Fibroblast of skin of left quadriceps (primary cell): ENCODE results near the gene SPATA13.
"Not testable (repeated sequence)": the region's sequence is repeated elsewhere in the genome, so short reads cannot be mapped to it uniquely, and the experiment has no call there.

Experiments used
- DNase-seq, 2 experiments: peaks; one replicate each; pipeline ENCODE4 v3.0.0-alpha.2; 2013; ENCODE audit warnings: low read depth in 2 of 2

SPATA13 gene

DNA sequence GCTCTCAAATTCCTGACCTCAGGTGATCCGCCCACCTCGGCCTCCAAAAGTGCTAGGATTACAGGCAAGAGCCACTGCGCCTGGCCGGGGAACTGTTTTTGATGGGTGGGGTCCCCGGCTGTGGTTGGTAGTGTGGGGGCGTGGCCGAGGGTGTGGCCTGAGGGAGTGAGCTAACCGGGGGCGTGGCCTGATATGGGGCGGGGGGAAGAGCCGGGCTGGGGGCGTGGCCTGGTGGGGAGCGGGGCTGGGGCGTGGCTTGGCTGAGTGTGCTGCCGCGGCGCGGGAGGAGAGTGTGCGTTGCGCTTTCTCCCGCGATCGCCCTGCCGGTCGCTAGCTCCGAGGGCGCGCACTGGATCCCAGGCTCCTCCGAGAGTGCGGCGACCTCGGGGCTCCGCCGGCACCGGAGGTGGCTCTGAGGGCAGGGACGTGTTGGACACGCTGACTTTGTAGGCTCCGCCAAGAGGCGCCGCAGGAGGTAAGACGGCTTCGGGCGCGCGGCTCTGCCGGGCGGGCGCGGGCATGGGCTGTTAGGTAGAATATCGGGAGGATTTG lies at the start of gene SPATA13:
Gene SPATA13, plus strand, starts transcription at position 263 of the 552 bp plus-strand sequence. CDS start 62,210 bp downstream, outside the sequence.
- peak; percentile 63 to 68 for DNase-seq

- DNase-seq, result no peak
Observed at GRCh38 chr13:24112791-24113190, 47.7 kb upstream of the SPATA13 start.

GRCh38 chr13:24115671-24116070 lies 44.8 kb upstream of the SPATA13 start:
- no peak for DNase-seq

- DNase-seq, result no peak
Observed at GRCh38 chr13:24116131-24116530, 44.4 kb upstream of the SPATA13 start.

DNA sequence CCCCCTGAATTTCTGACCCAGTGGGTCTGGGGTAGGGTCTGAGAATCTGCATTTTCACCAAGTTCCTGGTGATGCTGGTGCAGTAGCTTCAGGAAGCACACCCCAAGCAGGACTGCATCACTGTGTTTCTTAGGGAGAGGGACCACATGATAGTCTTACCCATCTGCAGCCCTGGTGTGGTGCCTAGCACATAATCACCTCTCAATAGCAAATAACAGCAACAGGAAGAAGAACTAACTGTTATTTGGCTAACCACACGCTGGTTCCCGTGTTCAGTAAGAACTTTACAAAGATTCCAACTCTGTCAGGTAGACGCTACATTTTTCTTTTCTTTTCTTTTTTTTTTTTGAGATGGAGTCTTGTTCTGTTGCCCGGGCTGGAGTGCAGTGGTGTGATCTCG lies 41.9 kb upstream of the SPATA13 start:
- DNase-seq, result no peak

DNA sequence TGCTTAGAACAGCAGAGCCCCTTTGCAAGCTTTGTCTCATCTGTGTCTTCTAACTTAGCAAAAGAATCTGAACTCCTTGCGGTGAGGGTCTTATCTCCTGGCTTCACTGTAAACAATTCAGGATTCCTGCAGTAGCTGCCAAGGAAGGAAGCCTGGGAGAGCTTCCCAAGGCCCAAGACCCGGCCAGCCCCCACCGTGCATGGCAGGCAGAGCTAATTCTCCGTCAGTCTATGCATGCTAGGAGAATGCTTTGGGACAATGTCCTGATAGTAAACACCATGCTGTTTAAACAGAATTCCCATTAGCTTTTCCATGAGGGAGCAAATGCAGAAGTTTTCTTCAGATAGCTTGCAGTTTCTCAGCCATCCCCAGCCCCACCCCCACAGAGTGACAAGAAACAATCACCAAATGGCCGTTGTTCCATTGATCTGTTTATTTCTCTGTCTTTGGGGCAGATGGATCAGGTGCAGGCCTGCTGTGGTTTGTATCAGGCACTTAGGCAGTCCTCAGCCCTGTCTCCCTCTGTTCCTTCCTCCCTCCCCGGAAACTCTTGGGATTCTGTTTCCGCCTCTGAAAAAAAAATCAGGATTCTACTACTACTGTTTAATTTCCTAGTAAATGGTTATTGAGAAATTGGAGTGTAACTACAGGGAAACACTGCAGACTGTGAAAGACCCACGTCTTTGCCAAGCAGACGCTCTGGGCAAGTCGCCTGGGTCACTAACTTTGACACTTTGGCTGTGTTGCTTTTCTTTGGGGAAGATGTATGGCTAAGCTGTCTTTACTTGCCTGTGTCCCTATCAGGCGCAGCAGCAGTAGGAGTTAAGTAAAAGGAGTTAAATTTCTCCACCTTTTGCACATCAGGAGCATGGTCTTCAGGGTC lies 40.7 kb upstream of the SPATA13 start:
- no peak for DNase-seq

GRCh38 chr13:24122045-24122444 lies 38.5 kb upstream of the SPATA13 start:
- not testable (repeated sequence) for DNase-seq

DNA sequence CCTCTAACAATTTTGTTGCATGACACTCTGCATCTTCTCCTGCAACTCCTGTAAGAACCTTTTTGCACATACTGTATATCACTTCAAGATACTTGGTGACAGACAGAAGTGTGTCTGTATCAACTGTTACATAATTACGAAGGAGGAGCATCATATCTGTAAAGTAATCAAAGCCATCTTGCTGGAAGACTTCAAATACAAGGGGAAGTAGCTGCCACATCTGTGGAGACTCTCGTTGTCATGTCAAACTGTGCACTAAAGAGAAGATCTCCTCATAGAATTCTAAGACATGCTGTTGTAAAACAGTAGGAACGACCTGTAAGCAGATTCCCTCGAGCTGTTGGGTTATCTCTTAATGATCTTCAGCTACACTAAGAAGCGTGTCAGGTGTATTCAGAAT lies 38.0 kb upstream of the SPATA13 start:
- DNase-seq, result no peak

GRCh38 chr13:24123761-24124160 lies 36.8 kb upstream of the SPATA13 start:
- DNase-seq, result no peak

GRCh38 chr13:24124789-24125476 lies 35.6 kb upstream of the SPATA13 start:
- no peak for DNase-seq

DNA sequence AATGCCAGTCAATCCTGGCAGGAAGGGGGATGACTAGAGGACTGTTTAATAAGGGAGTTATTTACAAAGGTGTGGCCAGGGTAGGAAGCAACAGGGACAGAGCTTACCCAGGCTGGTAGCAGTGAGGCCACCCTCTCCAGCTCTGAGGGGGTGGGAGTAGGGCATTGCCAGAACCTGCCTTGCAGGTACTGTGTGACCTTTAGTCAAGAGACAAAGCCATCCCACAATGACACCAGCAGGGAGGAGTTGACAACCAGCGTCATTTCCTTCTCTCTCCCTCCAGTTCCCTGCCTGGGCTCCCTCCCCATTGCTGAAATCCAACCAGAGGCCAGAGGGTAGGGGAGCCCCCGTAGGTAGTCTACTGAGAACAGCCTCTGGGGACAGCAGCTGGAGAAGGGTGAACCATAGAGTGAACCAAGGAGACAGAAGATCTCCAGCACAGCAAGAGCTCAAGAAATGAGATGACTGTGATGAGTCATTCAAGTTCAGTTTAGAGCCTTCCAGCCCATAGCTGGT lies 33.3 kb upstream of the SPATA13 start:
- DNase-seq, result no peak

DNA sequence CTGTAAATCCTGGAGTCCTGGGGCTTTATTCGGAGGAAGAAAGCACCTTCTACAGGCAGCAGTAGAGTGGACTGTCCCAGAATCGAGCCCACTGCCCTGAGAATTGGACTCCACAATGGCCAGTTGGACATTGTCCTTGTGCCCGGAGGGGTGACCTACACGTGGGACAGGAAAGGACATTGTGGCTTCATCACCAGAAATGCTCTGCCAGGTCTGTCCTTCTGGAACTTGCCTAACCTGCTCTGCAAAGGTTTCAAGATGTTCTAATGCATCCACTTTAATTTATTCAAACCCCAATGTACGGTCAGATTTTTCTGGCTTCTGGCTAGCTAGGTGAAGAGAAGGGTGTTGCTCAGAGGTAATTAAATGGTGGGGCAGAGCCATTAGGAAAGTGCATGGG lies 32.4 kb upstream of the SPATA13 start:
- no peak for DNase-seq

GRCh38 chr13:24128962-24129361 lies 31.6 kb upstream of the SPATA13 start:
- DNase-seq, result no peak

DNA sequence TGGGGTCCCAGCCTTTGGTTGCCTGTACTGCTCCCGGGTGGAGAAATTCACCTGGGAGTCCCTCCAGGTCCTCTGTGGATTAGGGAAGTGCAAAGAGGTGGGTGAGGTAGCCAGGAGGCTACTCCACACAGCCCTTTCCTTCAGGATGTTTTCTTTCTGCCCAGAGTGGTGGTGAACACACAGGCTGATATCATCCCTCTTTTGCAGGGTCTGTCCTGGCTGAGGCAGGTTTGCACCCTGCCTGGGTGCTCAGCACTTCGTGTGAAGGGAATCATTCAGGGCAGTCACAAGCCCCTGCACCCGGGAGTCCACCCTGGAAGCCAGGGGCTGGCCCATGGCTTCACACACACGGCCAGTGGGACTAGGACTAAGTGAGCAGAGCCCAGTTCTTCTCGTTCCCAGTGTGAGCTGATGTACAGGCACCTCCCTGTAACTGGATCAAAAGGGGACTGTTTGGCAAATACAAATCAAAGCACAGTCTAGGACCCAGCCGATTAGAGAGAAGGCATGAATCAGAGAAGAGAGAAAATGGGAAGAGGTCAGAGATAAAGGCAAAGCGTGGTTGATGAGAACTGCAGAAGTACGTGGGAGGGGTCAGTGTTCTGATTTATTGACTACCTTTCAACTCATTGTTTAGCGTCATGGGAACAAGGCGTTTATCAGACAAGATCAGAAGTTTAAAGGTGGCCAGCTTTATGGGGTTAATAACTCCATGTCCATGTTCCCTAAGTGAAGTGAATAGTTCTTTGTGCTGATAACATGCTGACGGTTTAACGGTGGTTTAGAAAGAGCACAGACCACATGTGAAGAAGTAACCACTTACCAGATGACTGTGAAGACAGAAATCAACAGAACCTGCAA lies 30.4 kb upstream of the SPATA13 start:
- DNase-seq, result no peak

DNA sequence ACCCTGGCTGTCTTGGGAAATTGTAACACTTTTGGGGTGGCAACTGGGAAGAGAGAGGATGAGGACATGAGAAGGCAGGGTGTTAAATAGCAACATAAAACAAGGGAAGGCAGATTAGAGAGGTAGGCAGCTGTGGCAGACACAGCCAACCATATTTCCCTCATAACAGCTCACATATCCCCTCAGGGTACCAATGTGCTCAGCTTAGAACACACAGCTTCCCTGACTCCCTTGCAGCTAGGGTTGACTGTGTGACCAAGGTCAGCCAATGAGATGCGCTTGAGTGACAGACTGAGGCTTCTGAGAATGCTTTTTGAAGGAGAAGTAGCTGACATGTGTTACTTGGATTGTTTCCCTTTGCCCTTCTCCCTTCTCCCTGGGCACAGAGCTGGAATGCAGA lies 28.8 kb upstream of the SPATA13 start:
- DNase-seq, result no peak

GRCh38 chr13:24133021-24133795 lies 27.3 kb upstream of the SPATA13 start:
- no peak for DNase-seq

- no peak for DNase-seq
Observed at GRCh38 chr13:24134231-24134630, 26.3 kb upstream of the SPATA13 start.

GRCh38 chr13:24134757-24135156 lies 25.8 kb upstream of the SPATA13 start:
- no peak for DNase-seq

DNA sequence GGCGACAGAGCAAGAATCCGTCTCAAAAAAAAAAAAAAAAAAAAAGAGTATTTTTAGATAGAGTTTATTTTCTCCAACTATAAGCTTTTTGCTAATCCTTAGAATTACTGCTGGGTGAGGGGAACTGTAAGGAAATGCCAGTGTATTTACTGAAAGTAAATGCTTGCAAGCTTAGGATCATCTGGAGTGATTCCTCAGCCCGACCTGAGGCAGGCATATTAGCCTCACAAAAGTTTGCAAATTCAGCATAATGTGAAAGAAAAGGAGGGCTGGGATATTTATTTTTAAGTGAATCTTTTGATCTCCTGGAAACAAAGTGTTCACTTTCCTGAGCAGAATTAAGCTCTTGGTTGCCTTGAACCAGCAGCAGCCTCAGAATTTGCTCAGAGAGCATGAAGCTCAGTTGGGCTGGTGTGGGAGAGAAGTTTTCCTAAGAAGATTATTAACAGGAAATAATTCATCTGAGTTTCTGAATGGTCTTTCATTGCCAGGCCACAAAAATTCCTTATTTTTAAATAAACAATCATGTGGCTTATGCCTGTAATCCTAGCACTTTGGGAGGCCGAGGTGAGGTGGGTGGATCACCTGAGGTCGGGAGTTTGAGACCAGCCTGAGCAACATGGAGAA lies 24.7 kb upstream of the SPATA13 start:
- no peak for DNase-seq

DNA sequence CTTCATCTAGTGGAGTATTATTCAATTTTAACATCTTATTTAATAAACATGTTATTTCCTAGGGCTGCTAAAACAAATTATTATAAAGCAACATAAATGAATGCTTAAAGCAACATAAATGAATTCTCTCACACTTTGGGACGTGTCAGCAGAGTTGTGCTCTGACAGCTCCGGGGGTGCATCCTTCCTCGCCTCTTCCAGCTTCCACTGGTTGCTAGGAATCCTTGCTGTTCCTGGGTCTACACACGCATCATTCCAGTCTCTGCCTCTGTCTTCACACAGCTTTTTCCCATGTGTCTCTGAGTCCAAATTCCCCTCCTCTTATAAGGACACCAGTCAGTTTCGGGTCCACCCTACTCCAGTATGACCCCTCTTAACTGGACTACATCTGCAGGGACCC lies 21.6 kb upstream of the SPATA13 start:
- DNase-seq, result no peak
